ENCODE results near the gene GGT7. TPM values are rescaled to one million over a fixed set of nuclear protein-coding genes. Genes with fewer than 3 reads are reported as not detected.
"Not testable (repeated sequence)": the region's sequence is repeated elsewhere in the genome, so short reads cannot be mapped to it uniquely, and the experiment has no call there.

Gene GGT7
- total RNA-seq, 4 donors from 2014 or later, result 11.2 to 19.1 (median 15.1) TPM

- H3K9me3 ChIP-seq, result no peaks in the 10 kb centered on the region
- H3K4me1 ChIP-seq, result peaks cover 0 to 34% (median 12%) of the 10 kb centered on the region in 4 donors
- DNase-seq, result no peak
- TF ChIP-seq EP300 (IDR thresholded peaks at IDR 0.05; ENCODE audit: low read depth) (no peak), POLR2AphosphoS5 (IDR thresholded peaks at IDR 0.05) (no peak), POLR2A (IDR thresholded peaks at IDR 0.05) (no peak)
- TF ChIP-seq, protein P1, sequence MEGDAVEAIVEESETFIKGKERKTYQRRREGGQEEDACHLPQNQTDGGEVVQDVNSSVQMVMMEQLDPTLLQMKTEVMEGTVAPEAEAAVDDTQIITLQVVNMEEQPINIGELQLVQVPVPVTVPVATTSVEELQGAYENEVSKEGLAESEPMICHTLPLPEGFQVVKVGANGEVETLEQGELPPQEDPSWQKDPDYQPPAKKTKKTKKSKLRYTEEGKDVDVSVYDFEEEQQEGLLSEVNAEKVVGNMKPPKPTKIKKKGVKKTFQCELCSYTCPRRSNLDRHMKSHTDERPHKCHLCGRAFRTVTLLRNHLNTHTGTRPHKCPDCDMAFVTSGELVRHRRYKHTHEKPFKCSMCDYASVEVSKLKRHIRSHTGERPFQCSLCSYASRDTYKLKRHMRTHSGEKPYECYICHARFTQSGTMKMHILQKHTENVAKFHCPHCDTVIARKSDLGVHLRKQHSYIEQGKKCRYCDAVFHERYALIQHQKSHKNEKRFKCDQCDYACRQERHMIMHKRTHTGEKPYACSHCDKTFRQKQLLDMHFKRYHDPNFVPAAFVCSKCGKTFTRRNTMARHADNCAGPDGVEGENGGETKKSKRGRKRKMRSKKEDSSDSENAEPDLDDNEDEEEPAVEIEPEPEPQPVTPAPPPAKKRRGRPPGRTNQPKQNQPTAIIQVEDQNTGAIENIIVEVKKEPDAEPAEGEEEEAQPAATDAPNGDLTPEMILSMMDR (IDR thresholded peaks at IDR 0.05), result no peak
- H3K27ac ChIP-seq, result no peak overlapping the region
- intact Hi-C loops (cut with DNase I; ENCODE audit: low total_unique reads) (no loop called here), in situ Hi-C loops (cut with MboI; ENCODE audit: low pct_ligation_motif_present in 1 of 4, low pct_unique_long_range_greater_than_20kb in 1 of 4, low sequenced_read_pairs in 3 of 4) (no loop called here)
- 67 to 79% methylated on average over 1 of the region's 2 CpGs for WGBS, 2 donors (ENCODE audit: low coverage in 1 of 2)
- H3K4me3 ChIP-seq, result no peak overlapping the region
- H3K27me3 ChIP-seq, result no peaks in the 10 kb centered on the region
- H3K36me3 ChIP-seq, result no peaks in the 10 kb centered on the region
These were observed 55.6 kb downstream of the GGT7 start for GRCh38 chr20:34817072-34817471.

- no peaks in the 10 kb centered on the region for H3K9me3 ChIP-seq
- in situ Hi-C loops (cut with MboI; ENCODE audit: low pct_ligation_motif_present in 1 of 4, low pct_unique_long_range_greater_than_20kb in 1 of 4, low sequenced_read_pairs in 3 of 4) (no loop called here), intact Hi-C loops (cut with DNase I; ENCODE audit: low total_unique reads) (no loop called here)
- H3K4me3 ChIP-seq, result no peak overlapping the region
- WGBS, 2 donors (ENCODE audit: low coverage in 1 of 2), result 96% methylated on average over 1 of the region's 1 CpG; no CpG with 5 or more reads in 1 of the 2 donors
- H3K27ac ChIP-seq, result no peak overlapping the region
- DNase-seq, result no peak
- no peaks in the 10 kb centered on the region for H3K27me3 ChIP-seq
- H3K36me3 ChIP-seq, result no peaks in the 10 kb centered on the region
- TF ChIP-seq POLR2A (IDR thresholded peaks at IDR 0.05) (no peak), POLR2AphosphoS5 (IDR thresholded peaks at IDR 0.05) (no peak), EP300 (IDR thresholded peaks at IDR 0.05; ENCODE audit: low read depth) (no peak)
- TF ChIP-seq, protein P1 (IDR thresholded peaks at IDR 0.05), result no peak
- peaks cover 0 to 29% (median 9%) of the 10 kb centered on the region in 4 donors for H3K4me1 ChIP-seq
These were observed 57.0 kb downstream of the GGT7 start for GRCh38 chr20:34815636-34816035.

- no peak for DNase-seq
- no peak overlapping the region for H3K27ac ChIP-seq
- no peak for TF ChIP-seq POLR2AphosphoS5 (IDR thresholded peaks at IDR 0.05)
- TF ChIP-seq, protein P1 (IDR thresholded peaks at IDR 0.05), result no peak
- TF ChIP-seq POLR2A (IDR thresholded peaks at IDR 0.05), result no peak
- no peak for TF ChIP-seq EP300 (IDR thresholded peaks at IDR 0.05; ENCODE audit: low read depth)
- intact Hi-C loops (cut with DNase I; ENCODE audit: low total_unique reads), result no loop called here
- in situ Hi-C loops (cut with MboI; ENCODE audit: low pct_ligation_motif_present in 1 of 4, low pct_unique_long_range_greater_than_20kb in 1 of 4, low sequenced_read_pairs in 3 of 4), result no loop called here
- no peak overlapping the region for H3K4me3 ChIP-seq
- WGBS, 2 donors (ENCODE audit: low coverage in 1 of 2), result 80 to 84% methylated on average over 1 to 5 of the region's 5 CpGs
- no peaks in the 10 kb centered on the region for H3K36me3 ChIP-seq
- peaks cover 9 to 32% (median 11%) of the 10 kb centered on the region in 4 donors for H3K4me1 ChIP-seq
- H3K9me3 ChIP-seq, result no peaks in the 10 kb centered on the region
- H3K27me3 ChIP-seq, result no peaks in the 10 kb centered on the region
These were observed 64.1 kb downstream of the GGT7 start for GRCh38 chr20:34808583-34808982.

- H3K9me3 ChIP-seq; H3K27me3 ChIP-seq; H3K4me3 ChIP-seq; intact Hi-C loops (cut with DNase I; ENCODE audit: low total_unique reads); H3K36me3 ChIP-seq; DNase-seq; in situ Hi-C loops (cut with MboI; ENCODE audit: low pct_ligation_motif_present in 1 of 4, low pct_unique_long_range_greater_than_20kb in 1 of 4, low sequenced_read_pairs in 3 of 4); H3K27ac ChIP-seq: not testable (repeated sequence)
- peaks cover 9 to 32% (median 11%) of the 10 kb centered on the region in 4 donors for H3K4me1 ChIP-seq
- WGBS, 2 donors (ENCODE audit: low coverage in 1 of 2), result 68 to 83% methylated on average over 3 to 8 of the region's 8 CpGs
These were observed 64.7 kb downstream of the GGT7 start for GRCh38 chr20:34807944-34808465.

- no peak for DNase-seq
- Histone ChIP-seq H3K9me3 (no peaks in the 10 kb centered on the region), H3K36me3 (no peaks in the 10 kb centered on the region), H3K27me3 (no peaks in the 10 kb centered on the region), H3K4me1 (peaks cover 3 to 25% (median 9%) of the 10 kb centered on the region in 4 donors), H3K27ac (no peak overlapping the region), H3K4me3 (no peak overlapping the region)
- intact Hi-C loops (cut with DNase I; ENCODE audit: low total_unique reads), result no loop called here
- in situ Hi-C loops (cut with MboI; ENCODE audit: low pct_ligation_motif_present in 1 of 4, low pct_unique_long_range_greater_than_20kb in 1 of 4, low sequenced_read_pairs in 3 of 4), result no loop called here
- no peak for TF ChIP-seq POLR2AphosphoS5 (IDR thresholded peaks at IDR 0.05)
These were observed 66.4 kb downstream of the GGT7 start for GRCh38 chr20:34806255-34806654.
